Measurements from ENCODE around the gene MTHFD2.
"Not testable (repeated sequence)": the region's sequence is repeated elsewhere in the genome, so short reads cannot be mapped to it uniquely, and the experiment has no call there.

GRCh38 chr2:74186706-74187105 is 11.7 kb upstream of the MTHFD2 start:
- not testable (repeated sequence) for TF ChIP-seq CTCF (conservative IDR thresholded peaks at IDR 0.05; ENCODE audit: low read length); EZH2phosphoT487 (IDR thresholded peaks at IDR 0.05; ENCODE audit: borderline replicate concordance)

All from Loucy (cell line).